Measurements from ENCODE around the gene PIEZO1.
"Not testable (repeated sequence)": the region's sequence is repeated elsewhere in the genome, so short reads cannot be mapped to it uniquely, and the experiment has no call there.

Gene PIEZO1

DNA sequence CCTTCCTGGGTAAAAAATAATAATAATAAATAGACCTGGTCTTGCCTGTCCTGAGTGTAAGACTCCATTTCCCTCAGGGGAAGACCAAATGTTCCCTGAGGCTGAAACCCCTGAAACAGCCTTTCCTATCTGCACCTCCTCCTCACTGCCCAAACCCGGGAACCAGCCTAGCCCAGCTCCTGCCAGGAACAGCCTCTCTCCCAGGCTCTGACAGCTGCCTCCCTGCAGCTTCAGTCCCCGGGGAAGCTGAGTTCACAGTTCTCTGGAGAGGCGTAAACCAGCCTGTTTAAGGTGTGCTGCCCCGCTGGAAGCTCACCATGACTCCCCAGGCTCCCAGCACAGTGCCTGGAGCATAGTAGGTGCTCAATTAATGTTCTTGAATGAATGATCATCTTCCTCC lies 11.3 kb upstream of the PIEZO1 start:
- no peak for DNase-seq (ENCODE audit: low spot score)
- in situ Hi-C loops (cut with MboI; ENCODE audit: low sequenced_read_pairs, unreplicated experiment): no loop called here
- TF ChIP-seq, protein P1, sequence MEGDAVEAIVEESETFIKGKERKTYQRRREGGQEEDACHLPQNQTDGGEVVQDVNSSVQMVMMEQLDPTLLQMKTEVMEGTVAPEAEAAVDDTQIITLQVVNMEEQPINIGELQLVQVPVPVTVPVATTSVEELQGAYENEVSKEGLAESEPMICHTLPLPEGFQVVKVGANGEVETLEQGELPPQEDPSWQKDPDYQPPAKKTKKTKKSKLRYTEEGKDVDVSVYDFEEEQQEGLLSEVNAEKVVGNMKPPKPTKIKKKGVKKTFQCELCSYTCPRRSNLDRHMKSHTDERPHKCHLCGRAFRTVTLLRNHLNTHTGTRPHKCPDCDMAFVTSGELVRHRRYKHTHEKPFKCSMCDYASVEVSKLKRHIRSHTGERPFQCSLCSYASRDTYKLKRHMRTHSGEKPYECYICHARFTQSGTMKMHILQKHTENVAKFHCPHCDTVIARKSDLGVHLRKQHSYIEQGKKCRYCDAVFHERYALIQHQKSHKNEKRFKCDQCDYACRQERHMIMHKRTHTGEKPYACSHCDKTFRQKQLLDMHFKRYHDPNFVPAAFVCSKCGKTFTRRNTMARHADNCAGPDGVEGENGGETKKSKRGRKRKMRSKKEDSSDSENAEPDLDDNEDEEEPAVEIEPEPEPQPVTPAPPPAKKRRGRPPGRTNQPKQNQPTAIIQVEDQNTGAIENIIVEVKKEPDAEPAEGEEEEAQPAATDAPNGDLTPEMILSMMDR (IDR thresholded peaks at IDR 0.05; ENCODE audit: borderline replicate concordance, control extremely low read depth, extremely low read depth, insufficient read depth, missing control alignments): no peak

DNA sequence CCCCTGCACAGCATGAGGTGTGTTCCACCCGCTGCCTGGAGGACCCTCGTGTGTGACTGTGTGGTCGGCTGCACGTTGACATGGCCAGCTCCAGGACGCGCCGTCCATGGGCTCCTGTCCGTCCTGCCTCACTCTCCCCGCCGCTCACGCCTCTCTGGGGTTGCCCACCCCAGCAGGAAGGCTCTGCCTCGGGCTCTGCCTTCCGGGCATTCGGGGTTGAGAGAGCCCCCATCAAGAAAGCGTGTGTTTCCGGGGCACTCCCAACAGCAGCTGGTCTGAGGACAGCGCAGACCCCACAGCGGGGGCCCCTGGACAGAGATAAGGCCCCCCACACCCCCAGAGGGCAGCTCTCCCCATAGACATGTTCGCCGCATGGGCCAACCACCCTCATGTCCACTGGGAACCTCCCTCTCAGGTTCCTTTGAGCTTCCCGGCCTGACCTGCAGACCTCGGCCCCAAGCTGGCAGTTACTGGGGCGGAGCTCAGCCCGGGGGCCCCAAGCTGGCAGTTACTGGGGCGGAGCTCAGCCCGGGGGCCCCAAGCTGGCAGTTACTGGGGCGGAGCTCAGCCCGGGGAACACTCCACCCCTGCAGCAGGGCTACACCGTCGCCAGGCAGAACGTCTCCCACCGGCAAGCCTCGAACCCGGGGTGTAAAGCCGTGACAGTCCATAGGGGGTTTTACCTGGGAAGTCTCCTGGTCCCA lies 8.4 kb upstream of the PIEZO1 start:
- in situ Hi-C loops (cut with MboI; ENCODE audit: low sequenced_read_pairs, unreplicated experiment): no loop called here
- TF ChIP-seq, protein P1 (IDR thresholded peaks at IDR 0.05; ENCODE audit: borderline replicate concordance, control extremely low read depth, extremely low read depth, insufficient read depth, missing control alignments): no peak

DNA sequence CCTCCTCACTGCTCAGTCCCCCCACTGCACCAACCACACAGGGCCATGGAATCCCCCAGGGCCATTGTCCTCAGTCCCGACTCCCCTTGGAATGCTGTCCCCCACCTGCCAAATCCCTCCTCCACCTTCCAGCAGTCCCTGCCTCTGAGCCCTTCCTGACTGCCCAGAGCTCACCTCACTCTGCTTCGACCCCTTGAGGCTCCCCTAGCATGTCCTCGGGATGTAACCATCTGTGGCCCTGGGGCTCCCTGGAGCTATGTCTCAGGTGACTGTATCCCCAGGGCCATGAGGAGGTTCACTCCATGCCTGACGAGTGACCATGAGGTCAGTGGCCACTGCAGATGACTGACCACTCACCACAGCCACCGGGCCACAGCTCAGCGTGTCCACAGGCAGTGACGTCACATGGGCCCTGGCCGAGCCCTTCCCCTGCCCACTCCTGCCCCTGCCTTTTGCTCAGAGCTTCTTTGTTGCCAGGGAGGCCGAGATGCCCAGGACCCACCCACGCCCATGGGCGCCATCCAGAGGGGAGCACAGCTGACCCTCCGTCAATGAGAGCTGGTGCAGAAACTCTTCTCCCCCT lies 7.7 kb upstream of the PIEZO1 start:
- TF ChIP-seq, protein P1 (IDR thresholded peaks at IDR 0.05; ENCODE audit: borderline replicate concordance, control extremely low read depth, extremely low read depth, insufficient read depth, missing control alignments): no peak
- DNase-seq (ENCODE audit: low spot score): no peak
- in situ Hi-C loops (cut with MboI; ENCODE audit: low sequenced_read_pairs, unreplicated experiment): no loop called here

More for the DNA sequence above, 8.4 kb upstream of the PIEZO1 start:
- no peak for DNase-seq (ENCODE audit: low spot score)

DNA sequence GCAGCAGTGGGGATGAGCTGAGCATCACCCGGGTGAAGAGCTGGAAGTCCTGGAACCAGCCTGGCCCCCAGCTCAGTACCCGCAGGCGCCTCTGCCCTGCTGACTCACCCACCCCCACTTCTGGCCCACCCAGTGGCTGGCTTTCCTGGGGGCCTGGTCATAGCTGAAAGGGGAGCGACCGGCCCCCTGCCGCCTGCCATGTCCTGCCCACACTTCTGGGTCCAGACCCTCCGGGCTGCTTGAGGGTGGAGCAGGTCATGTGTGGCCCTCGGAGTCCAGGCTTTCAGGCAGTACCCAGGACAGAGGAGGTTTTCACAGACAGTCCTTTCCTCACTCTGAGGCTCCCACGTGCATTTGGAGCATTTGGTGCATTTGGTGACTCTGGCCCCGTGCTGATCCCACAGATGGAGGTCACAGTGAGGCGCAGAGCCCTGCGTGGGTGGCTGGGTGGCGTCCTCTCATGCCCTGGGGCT lies 7.1 kb upstream of the PIEZO1 start:
- in situ Hi-C loops (cut with MboI; ENCODE audit: low sequenced_read_pairs, unreplicated experiment): no loop called here
- TF ChIP-seq, protein P1 (IDR thresholded peaks at IDR 0.05; ENCODE audit: borderline replicate concordance, control extremely low read depth, extremely low read depth, insufficient read depth, missing control alignments): no peak
- no peak for DNase-seq (ENCODE audit: low spot score)

DNA sequence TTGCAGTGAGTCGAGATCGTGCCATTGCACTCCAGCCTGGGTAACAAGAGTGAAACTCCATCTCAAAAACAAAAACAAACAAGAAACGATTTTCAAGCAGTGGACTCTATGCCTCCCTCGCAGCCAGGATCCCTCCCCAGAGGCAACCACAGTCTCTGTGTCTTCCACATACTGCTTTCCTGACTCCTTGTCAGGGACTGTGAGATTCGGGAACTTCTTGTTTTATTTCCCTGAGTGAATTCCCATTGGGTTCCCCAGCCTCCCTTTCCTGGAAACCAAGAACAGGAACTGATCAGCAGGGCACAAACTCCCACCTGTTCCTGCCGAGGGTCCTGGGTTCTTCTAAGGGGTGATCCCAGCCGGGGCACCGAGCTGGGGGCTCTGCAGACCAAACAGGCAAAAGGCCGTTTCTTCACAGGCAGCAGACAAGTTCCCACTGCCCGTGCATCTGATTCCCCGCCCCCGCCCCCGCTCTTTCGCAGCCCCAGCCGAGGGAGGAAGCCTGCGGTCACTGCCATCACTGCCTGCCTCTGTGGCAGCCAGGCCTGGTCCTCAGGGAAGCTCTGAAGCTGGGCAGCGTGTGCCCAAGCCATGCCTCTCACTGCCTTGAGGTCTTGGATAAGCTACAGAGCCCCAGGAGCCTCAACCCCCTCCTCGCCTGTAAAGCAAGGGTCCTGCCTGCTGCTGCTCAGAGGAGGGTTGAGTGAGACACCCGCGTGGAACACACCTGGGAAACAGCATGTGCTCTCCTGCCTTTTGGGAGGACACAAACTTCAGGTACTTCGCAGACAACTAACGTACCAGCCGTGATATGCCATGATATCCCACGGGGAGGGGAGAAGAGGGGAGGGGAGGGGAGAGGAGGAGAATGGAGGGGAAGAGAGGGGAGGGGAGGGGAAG lies 5.5 kb upstream of the PIEZO1 start:
- TF ChIP-seq, protein P1 (IDR thresholded peaks at IDR 0.05; ENCODE audit: borderline replicate concordance, control extremely low read depth, extremely low read depth, insufficient read depth, missing control alignments): no peak
- in situ Hi-C loops (cut with MboI; ENCODE audit: low sequenced_read_pairs, unreplicated experiment): no loop called here

DNA sequence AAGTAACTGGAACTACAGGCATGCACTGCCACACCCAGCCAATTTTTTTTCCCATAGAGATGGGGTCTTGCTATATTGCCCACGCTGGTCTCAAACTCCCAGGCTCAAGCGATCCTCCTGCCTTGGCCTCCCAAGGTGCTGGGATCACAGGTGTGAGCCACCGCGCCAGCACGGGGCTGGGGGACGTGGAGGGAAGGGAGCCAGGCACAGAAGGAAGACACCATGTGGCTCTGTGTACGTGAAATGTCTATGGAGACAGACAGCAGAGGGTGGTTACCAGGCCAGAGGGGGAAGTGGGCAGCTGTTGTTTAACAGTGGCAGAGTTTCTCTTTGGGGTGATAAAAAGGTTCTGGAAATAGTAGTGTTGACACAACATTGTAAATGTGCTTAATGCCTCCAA lies 4.6 kb upstream of the PIEZO1 start:
- TF ChIP-seq, protein P1 (IDR thresholded peaks at IDR 0.05; ENCODE audit: borderline replicate concordance, control extremely low read depth, extremely low read depth, insufficient read depth, missing control alignments): no peak
- DNase-seq (ENCODE audit: low spot score): no peak
- in situ Hi-C loops (cut with MboI; ENCODE audit: low sequenced_read_pairs, unreplicated experiment): no loop called here

More for the DNA sequence above, 5.5 kb upstream of the PIEZO1 start:
- DNase-seq (ENCODE audit: low spot score): no peak

DNA sequence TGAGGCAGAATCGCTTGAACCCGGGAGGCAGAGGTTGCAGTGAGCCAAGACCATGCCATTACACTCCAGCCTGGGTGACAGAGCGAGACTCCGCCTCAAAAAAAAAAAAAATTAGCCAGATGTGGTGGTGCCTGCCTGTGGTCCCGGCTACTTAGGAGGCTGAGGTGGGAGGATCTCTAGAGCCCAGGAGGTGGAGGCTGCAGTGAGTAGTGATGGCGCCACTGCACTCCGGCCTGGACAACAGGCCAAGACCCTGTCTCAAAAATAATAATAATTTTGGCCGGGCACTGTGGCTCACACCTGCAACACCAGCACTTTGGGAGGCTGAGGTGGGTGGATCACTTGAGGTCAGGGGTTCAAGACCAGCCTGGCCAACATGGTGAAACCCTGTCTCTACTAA lies 3.7 kb upstream of the PIEZO1 start:
- in situ Hi-C loops (cut with MboI; ENCODE audit: low sequenced_read_pairs, unreplicated experiment); DNase-seq (ENCODE audit: low spot score): not testable (repeated sequence)

All from GM13976 (cell line).